Measurements from ENCODE around the gene DES. TPM values are rescaled to one million over a fixed set of nuclear protein-coding genes. Genes with fewer than 3 reads are reported as not detected.

Gene DES
- total RNA-seq, 1 experiment from 2014 or later = not detected

GRCh38 chr2:219447242-219448098, 29.3 kb downstream of the DES start:
- H3K27ac ChIP-seq (ENCODE audit: low read length) = no peak overlapping the region
- TF ChIP-seq CTCF (conservative IDR thresholded peaks at IDR 0.05; ENCODE audit: low read depth, low read length) (no peak), EZH2 (IDR thresholded peaks at IDR 0.05; ENCODE audit: low read length, unreplicated experiment) (no peak), EZH2phosphoT487 (IDR thresholded peaks at IDR 0.05; ENCODE audit: borderline replicate concordance, low read length) (no peak)
- no peaks in the 10 kb centered on the region for H3K27me3 ChIP-seq (ENCODE audit: low read length)
- POLR2A ChIA-PET (ENCODE audit: unreplicated experiment) = no interaction called here
- 0 out of 2 replicates have a peak, but pooled peaks cover 2% of the 10 kb centered on the region for H3K36me3 ChIP-seq (ENCODE audit: low read depth, low read length)
- no peaks in the 10 kb centered on the region for H3F3A ChIP-seq (ENCODE audit: low read length, unreplicated experiment)
- H2AFZ ChIP-seq (ENCODE audit: low read length) = no peak overlapping the region
- no peak for DNase-seq
- CTCF ChIA-PET = no interaction called here
- BruUV-seq (replicated peaks) = no TSS peak
- no peak for ATAC-seq
- no peak overlapping the region for H3K4me3 ChIP-seq (ENCODE audit: low read length)
- H3K9me3 ChIP-seq (ENCODE audit: low read length) = no peaks in the 10 kb centered on the region
- H3K4me1 ChIP-seq (ENCODE audit: insufficient read depth, low read length) = peaks cover 22% of the 10 kb centered on the region
- H3K9ac ChIP-seq (ENCODE audit: low read length) = no peak overlapping the region
- intact Hi-C loops (cut with micrococcal nuclease) = no loop called here
- H3K79me2 ChIP-seq (ENCODE audit: low read length) = peaks cover 12% of the 10 kb centered on the region
- no peak overlapping the region for H3K4me2 ChIP-seq (ENCODE audit: low read length)
- no peaks in the 10 kb centered on the region for H4K20me1 ChIP-seq (ENCODE audit: low read length)
- H3K9me2 ChIP-seq (replicated peaks; ENCODE audit: low read length) = no peaks in the 10 kb centered on the region

DNA sequence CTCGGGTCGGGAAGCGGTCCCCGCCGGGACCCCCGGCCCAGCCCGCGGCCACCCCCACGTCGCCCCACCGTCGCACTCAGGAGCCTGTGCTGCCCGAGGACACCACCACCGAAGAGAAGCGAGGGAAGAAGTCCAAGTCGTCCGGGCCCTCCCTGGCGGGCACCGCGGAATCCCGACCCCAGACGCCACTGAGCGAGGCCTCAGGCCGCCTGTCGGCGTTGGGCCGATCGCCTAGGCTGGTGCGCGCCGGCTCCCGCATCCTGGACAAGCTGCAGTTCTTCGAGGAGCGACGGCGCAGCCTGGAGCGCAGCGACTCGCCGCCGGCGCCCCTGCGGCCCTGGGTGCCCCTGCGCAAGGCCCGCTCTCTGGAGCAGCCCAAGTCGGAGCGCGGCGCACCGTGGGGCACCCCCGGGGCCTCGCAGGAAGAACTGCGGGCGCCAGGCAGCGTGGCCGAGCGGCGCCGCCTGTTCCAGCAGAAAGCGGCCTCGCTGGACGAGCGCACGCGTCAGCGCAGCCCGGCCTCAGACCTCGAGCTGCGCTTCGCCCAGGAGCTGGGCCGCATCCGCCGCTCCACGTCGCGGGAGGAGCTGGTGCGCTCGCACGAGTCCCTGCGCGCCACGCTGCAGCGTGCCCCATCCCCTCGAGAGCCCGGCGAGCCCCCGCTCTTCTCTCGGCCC, 30.1 kb downstream of the DES start:
- no peak overlapping the region for H3K4me2 ChIP-seq (ENCODE audit: low read length)
- CTCF ChIA-PET = no interaction called here
- no TSS peak for BruUV-seq (replicated peaks)
- peaks cover 25% of the 10 kb centered on the region for H3K4me1 ChIP-seq (ENCODE audit: insufficient read depth, low read length)
- no peak overlapping the region for H2AFZ ChIP-seq (ENCODE audit: low read length)
- no peak overlapping the region for H3K4me3 ChIP-seq (ENCODE audit: low read length)
- no peaks in the 10 kb centered on the region for H3K9me2 ChIP-seq (replicated peaks; ENCODE audit: low read length)
- 0 out of 2 replicates have a peak, but pooled peaks cover 2% of the 10 kb centered on the region for H3K36me3 ChIP-seq (ENCODE audit: low read depth, low read length)
- no peaks in the 10 kb centered on the region for H4K20me1 ChIP-seq (ENCODE audit: low read length)
- no peak overlapping the region for H3K27ac ChIP-seq (ENCODE audit: low read length)
- H3K9me3 ChIP-seq (ENCODE audit: low read length) = no peaks in the 10 kb centered on the region
- H3K27me3 ChIP-seq (ENCODE audit: low read length) = no peaks in the 10 kb centered on the region
- POLR2A ChIA-PET (ENCODE audit: unreplicated experiment) = no interaction called here
- peaks cover 5% of the 10 kb centered on the region for H3K79me2 ChIP-seq (ENCODE audit: low read length)
- no peak overlapping the region for H3K9ac ChIP-seq (ENCODE audit: low read length)
- intact Hi-C loops (cut with micrococcal nuclease) = no loop called here
- H3F3A ChIP-seq (ENCODE audit: low read length, unreplicated experiment) = no peaks in the 10 kb centered on the region
- TF ChIP-seq CTCF (conservative IDR thresholded peaks at IDR 0.05; ENCODE audit: low read depth, low read length) = no peak
- no peak for TF ChIP-seq EZH2phosphoT487 (IDR thresholded peaks at IDR 0.05; ENCODE audit: borderline replicate concordance, low read length)
- TF ChIP-seq EZH2 (IDR thresholded peaks at IDR 0.05; ENCODE audit: low read length, unreplicated experiment) = no peak
- DNase-seq = no peak
- ATAC-seq = no peak
